Gastroesophageal sphincter (tissue), 4 donors: ENCODE results near the gene SIN3B. TPM values are rescaled to one million over a fixed set of nuclear protein-coding genes. Genes with fewer than 3 reads are reported as not detected.

Experiments
- ATAC-seq: fragments of 150-250 bp; one replicate; pipeline ENCODE4 v1.9.1; 2016; ENCODE audit warnings: mild to moderate bottlenecking, moderate library complexity
- H3K27ac ChIP-seq, 4 donors: fragments of 200-600 bp; sonication (generic) in 3 of 4; 1 replicate in 3 of 4; 2 replicates in 1 of 4; pipeline ENCODE4 v1.5.1; 2016 to 2019
- H3K27me3 ChIP-seq: fragments of 200-600 bp; sonication (generic); one replicate; pipeline ENCODE4 v1.5.1; 2019
- H3K36me3 ChIP-seq, 2 donors: fragments of 200-600 bp; sonication (generic); one replicate each; pipeline ENCODE4 v1.5.1; 2019; ENCODE audit warnings: control low read depth in 1 of 2
- H3K4me1 ChIP-seq, 3 donors: fragments of 200-600 bp; sonication (generic); 1 replicate in 2 of 3; 2 replicates in 1 of 3; pipeline ENCODE4 v1.5.1; 2016 to 2019; ENCODE audit warnings: control low read depth in 2 of 3
- H3K4me3 ChIP-seq, 2 donors: fragments of 200-600 bp; sonication (generic); one replicate each; pipeline ENCODE4 v1.5.1; 2019; ENCODE audit warnings: mild to moderate bottlenecking in 1 of 2, moderate library complexity in 1 of 2
- H3K9me3 ChIP-seq, 3 donors: fragments of 200-600 bp; sonication (generic); one replicate each; pipeline ENCODE4 v1.5.1; 2017 to 2019; ENCODE audit warnings: control low read depth in 2 of 3
- EP300 ChIP-seq: sonication (generic); formaldehyde crosslinking; IDR thresholded peaks from one replicate; pipeline ENCODE4 v1.6.1; 2017; ENCODE audit warnings: antibody characterized with exemption, mild to moderate bottlenecking
- POLR2A ChIP-seq, 2 donors: fragments of 450-650 bp; IDR thresholded peaks; one replicate each; pipeline ENCODE4 v1.6.1; 2017; ENCODE audit warnings: antibody characterized with exemption in 2 of 2, mild to moderate bottlenecking in 2 of 2, moderate library complexity in 1 of 2
- POLR2AphosphoS5 ChIP-seq: sonication (generic); formaldehyde crosslinking; IDR thresholded peaks from one replicate; pipeline ENCODE4 v1.6.1; 2017; ENCODE audit warnings: antibody characterized with exemption
- WGBS, 2 donors: methylation state at CpG; one replicate each; pipeline ENCODE4 v1.1.5; 2018; ENCODE audit warnings: low coverage in 1 of 2; 5-methylcytosine and 5-hydroxymethylcytosine counted together
- total RNA-seq, 4 donors: library from RNA; depleted of rRNA; stranded (reverse); fragments of >200 nt; gene quantifications; one replicate each; pipeline ENCODE4 v1.1.0, GENCODE V29; 2016
- TF ChIP-seq, protein P1 (sequence below), 4 experiments: fragments of 200-600 bp in 2 of 4; fragments of 450-650 bp in 2 of 4; sonication (generic) in 1 of 4; IDR thresholded peaks; one replicate each; pipeline ENCODE4 v1.5.1; 2017 to 2019; ENCODE audit warnings: antibody characterized with exemption in 4 of 4, mild to moderate bottlenecking in 2 of 4, moderate library complexity in 2 of 4

SIN3B gene, protein sequence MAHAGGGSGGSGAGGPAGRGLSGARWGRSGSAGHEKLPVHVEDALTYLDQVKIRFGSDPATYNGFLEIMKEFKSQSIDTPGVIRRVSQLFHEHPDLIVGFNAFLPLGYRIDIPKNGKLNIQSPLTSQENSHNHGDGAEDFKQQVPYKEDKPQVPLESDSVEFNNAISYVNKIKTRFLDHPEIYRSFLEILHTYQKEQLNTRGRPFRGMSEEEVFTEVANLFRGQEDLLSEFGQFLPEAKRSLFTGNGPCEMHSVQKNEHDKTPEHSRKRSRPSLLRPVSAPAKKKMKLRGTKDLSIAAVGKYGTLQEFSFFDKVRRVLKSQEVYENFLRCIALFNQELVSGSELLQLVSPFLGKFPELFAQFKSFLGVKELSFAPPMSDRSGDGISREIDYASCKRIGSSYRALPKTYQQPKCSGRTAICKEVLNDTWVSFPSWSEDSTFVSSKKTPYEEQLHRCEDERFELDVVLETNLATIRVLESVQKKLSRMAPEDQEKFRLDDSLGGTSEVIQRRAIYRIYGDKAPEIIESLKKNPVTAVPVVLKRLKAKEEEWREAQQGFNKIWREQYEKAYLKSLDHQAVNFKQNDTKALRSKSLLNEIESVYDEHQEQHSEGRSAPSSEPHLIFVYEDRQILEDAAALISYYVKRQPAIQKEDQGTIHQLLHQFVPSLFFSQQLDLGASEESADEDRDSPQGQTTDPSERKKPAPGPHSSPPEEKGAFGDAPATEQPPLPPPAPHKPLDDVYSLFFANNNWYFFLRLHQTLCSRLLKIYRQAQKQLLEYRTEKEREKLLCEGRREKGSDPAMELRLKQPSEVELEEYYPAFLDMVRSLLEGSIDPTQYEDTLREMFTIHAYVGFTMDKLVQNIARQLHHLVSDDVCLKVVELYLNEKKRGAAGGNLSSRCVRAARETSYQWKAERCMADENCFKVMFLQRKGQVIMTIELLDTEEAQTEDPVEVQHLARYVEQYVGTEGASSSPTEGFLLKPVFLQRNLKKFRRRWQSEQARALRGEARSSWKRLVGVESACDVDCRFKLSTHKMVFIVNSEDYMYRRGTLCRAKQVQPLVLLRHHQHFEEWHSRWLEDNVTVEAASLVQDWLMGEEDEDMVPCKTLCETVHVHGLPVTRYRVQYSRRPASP
- total RNA-seq, result 10 to 100 TPM; 19.7 to 55.7 (median 45.8) TPM

DNA sequence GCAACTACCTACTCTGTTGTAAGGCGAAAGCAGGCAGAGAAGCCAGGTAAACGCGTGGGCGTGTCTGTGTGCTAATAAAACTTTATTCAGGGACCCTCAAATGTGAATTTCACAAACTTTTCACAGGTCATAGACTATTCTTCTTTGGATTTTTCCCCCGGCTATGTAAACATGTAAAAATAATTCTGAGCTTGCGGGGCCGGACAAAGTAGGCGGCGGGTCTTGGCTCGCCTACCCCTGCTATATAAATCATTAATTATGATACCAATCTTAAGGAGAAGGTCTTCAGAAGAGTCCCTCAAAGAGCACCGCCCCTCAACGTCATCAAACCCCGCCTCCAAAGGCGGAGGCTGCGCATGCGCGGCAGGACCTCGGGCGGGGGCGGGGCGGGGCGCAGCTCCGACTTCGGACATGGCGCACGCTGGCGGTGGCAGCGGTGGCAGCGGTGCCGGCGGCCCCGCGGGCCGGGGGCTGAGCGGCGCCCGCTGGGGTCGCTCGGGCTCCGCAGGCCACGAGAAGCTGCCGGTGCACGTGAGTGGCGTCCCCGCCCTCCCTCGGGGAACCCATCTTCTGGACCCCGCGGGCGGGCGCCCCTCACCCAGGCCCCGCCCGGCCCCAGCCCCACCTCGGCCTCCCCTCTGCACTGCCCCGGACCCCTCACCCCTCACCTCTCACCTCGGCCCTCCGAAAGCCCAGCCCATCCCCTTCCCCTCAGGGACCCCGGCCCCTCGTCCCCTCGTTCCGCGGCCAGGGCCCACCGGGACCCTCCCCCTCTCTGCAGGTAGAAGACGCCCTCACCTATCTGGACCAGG is at the start of gene SIN3B:
Gene SIN3B (plus strand): TSS at position 389 of the 812 bp plus-strand sequence. CDS start 23 bp downstream, at position 412.
- Histone ChIP-seq H3K4me3 (peak within 1 kb of the TSS; percentile 95 to 98), H3K27ac (peak within 1 kb of the TSS; percentile 68 to 91 (median 88)), H3K27me3 (no peaks in the 10 kb centered on the region), H3K4me1 (peaks cover 0 to 44% (median 10%) of the 10 kb centered on the region in 3 donors), H3K36me3 (peaks cover 0 to 33% of the 10 kb centered on the region in 2 donors), H3K9me3 (no peaks in the 10 kb centered on the region)
- ATAC-seq, result peak; percentile 89
- WGBS, 2 donors, result 6 to 9% methylated on average over 10 of the region's 63 CpGs
- TF ChIP-seq EP300 (no peak), POLR2AphosphoS5 (peak; percentile 18), POLR2A (IDR thresholded peaks at IDR 0.05) (peak; percentile 57 to 64)
- TF ChIP-seq, protein P1, sequence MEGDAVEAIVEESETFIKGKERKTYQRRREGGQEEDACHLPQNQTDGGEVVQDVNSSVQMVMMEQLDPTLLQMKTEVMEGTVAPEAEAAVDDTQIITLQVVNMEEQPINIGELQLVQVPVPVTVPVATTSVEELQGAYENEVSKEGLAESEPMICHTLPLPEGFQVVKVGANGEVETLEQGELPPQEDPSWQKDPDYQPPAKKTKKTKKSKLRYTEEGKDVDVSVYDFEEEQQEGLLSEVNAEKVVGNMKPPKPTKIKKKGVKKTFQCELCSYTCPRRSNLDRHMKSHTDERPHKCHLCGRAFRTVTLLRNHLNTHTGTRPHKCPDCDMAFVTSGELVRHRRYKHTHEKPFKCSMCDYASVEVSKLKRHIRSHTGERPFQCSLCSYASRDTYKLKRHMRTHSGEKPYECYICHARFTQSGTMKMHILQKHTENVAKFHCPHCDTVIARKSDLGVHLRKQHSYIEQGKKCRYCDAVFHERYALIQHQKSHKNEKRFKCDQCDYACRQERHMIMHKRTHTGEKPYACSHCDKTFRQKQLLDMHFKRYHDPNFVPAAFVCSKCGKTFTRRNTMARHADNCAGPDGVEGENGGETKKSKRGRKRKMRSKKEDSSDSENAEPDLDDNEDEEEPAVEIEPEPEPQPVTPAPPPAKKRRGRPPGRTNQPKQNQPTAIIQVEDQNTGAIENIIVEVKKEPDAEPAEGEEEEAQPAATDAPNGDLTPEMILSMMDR (IDR thresholded peaks at IDR 0.05), result peak in 1 of 4 experiments; percentile 14

DNA sequence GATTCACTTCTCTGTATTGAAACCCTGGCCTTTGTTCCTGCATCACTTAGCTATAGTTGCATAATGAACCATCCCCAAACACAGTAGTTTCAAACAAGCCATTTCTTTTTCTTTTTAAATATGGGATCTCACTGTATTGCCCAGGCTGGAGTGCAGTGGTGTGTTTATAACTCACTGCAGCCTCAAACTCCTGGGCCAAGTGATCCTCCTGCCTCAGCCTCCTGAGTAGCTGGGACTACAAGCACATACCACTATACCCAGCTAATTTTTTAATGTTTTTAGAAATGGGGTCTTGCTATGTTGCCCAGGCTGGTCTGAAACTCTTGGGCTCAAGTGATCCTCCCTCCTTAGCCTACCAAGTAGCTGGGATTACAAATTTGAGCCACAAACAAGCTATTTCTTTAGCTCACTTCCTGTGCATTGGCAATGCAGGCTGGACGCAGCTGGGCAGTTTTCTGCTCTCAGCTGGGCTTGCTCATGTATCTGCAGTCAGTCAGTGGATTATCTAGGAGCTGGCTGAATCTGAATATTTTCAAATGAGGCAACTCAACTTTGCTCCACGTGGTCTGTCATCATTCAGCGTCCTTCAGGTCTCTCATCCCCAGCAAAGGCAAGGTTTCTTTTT is 49.5 kb upstream of the SIN3B start:
- no peak overlapping the region for H3K27ac ChIP-seq
- WGBS, 2 donors, result 39 to 55% methylated on average over 2 to 3 of the region's 3 CpGs
- no peak for TF ChIP-seq POLR2A (IDR thresholded peaks at IDR 0.05)
- TF ChIP-seq POLR2AphosphoS5, result no peak
- TF ChIP-seq, protein P1 (IDR thresholded peaks at IDR 0.05), result no peak
- no peak for TF ChIP-seq EP300
- H3K4me3 ChIP-seq, result no peak overlapping the region
- no peaks in the 10 kb centered on the region for H3K27me3 ChIP-seq
- no peak for ATAC-seq
- H3K4me1 ChIP-seq, result no peaks in the 10 kb centered on the region
- no peaks in the 10 kb centered on the region for H3K36me3 ChIP-seq
- H3K9me3 ChIP-seq, result no peaks in the 10 kb centered on the region

DNA sequence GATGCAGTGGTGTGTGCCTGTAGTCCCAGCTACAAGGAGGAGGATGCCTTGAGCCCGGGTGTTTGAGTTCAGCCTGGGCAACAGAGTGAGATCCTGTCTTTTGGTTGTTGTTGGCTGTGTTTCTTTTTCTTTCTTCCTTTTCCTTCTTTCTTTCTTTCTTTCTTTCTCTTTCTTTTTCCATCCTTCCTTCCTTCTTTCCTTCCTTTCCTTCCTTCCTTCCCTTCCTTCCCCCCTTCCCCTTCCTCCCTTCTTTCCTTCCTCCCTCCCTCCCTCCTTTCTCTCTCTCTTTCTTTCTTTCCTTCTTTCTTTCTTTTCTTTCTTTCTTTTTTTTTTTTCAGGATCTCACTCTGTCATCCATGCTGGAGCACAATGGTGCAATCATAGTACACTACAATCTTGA is 46.5 kb upstream of the SIN3B start:
- no peaks in the 10 kb centered on the region for H3K27me3 ChIP-seq
- H3K4me1 ChIP-seq, result no peaks in the 10 kb centered on the region
- 80 to 86% methylated on average over 1 of the region's 1 CpG for WGBS, 2 donors
- H3K9me3 ChIP-seq, result no peaks in the 10 kb centered on the region
- no peak for ATAC-seq
- TF ChIP-seq POLR2A (IDR thresholded peaks at IDR 0.05), result no peak
- TF ChIP-seq EP300, result no peak
- TF ChIP-seq, protein P1 (IDR thresholded peaks at IDR 0.05), result no peak
- TF ChIP-seq POLR2AphosphoS5, result no peak
- H3K27ac ChIP-seq, result no peak overlapping the region
- no peaks in the 10 kb centered on the region for H3K36me3 ChIP-seq
- H3K4me3 ChIP-seq, result no peak overlapping the region

DNA sequence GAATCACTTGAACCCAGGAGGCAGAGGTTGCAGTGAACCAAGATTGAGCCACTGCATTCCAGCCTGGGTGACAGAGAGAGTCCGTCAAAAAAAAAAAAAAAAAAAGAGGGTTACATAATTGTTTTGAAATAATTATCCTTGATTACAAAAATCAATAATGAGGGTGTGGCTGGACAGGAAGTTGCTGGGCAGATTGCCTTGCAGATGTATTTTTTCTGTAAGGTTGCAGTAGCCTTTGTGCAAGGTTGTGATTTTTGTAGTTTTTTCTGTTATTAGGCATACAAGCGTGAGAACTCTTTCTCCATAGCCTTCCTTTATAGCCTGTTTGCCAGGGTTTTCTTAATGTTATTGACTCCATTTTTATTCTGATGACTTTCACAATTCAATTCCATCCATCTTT is 40.7 kb upstream of the SIN3B start:
- Histone ChIP-seq H3K27me3 (no peaks in the 10 kb centered on the region), H3K9me3 (peaks cover 0 to 39% (median 2%) of the 10 kb centered on the region in 3 donors), H3K4me1 (no peaks in the 10 kb centered on the region), H3K27ac (no peak overlapping the region), H3K4me3 (no peak overlapping the region), H3K36me3 (no peaks in the 10 kb centered on the region)
- TF ChIP-seq, protein P1 (IDR thresholded peaks at IDR 0.05), result no peak
- TF ChIP-seq EP300 (no peak), POLR2A (IDR thresholded peaks at IDR 0.05) (no peak), POLR2AphosphoS5 (no peak)
- ATAC-seq, result no peak
- 92% methylated on average over 1 of the region's 2 CpGs; no CpG with 5 or more reads in 1 of the 2 donors for WGBS, 2 donors
